K562 (cell line): Measurements from ENCODE around the gene NBEAL2. TPM values are rescaled to one million over a fixed set of nuclear protein-coding genes. Genes with fewer than 3 reads are reported as not detected.

Experiments
- AFF1 ChIP-seq, 2 experiments: fragments of 450-650 bp; IDR thresholded peaks; 2 replicates each; pipeline ENCODE4 v1.6.1; 2018; ENCODE audit warnings: mild to moderate bottlenecking in 2 of 2, low read depth in 1 of 2; ENCODE audit not compliant: partially characterized antibody in 2 of 2
- BHLHE40 ChIP-seq: IDR thresholded peaks from 2 replicates; pipeline ENCODE4 v1.6.1; 2011; ENCODE audit warnings: low read length, improper control_type of control experiment
- CREM ChIP-seq: IDR thresholded peaks from 2 replicates; pipeline ENCODE4 v1.6.1; 2014; ENCODE audit warnings: antibody characterized with exemption, low read depth
- EGR1 ChIP-seq: fragments of 450-650 bp; conservative IDR thresholded peaks from 2 replicates; pipeline ENCODE4 v1.6.1; 2017; ENCODE audit warnings: mild to moderate bottlenecking
- ELF1 ChIP-seq: fragments of 200-800 bp; sonication (Bioruptor generic); IDR thresholded peaks from 2 replicates; pipeline ENCODE4 v1.6.1; 2016; ENCODE audit warnings: missing genetic modification characterization, missing compliant biosample characterization
- GABPB1 ChIP-seq: sonication (generic); formaldehyde crosslinking; IDR thresholded peaks from 2 replicates; pipeline ENCODE4 v1.8.0; 2022; ENCODE audit warnings: mild to moderate bottlenecking, missing genetic modification reagents
- GTF2B ChIP-seq: IDR thresholded peaks from 2 replicates; pipeline ENCODE4 v1.6.1; 2011; ENCODE audit not compliant: insufficient read length; ENCODE audit errors: extremely low read depth
- HES1 ChIP-seq: fragments of 450-650 bp; IDR thresholded peaks from 2 replicates; pipeline ENCODE4 v1.6.1; 2016; ENCODE audit warnings: low read depth, mild to moderate bottlenecking, moderate library complexity
- LEF1 ChIP-seq: fragments of 450-650 bp; IDR thresholded peaks from 2 replicates; pipeline ENCODE4 v1.6.1; 2016; ENCODE audit warnings: mild to moderate bottlenecking
- MAFG ChIP-seq: fragments of 450-650 bp; conservative IDR thresholded peaks from 2 replicates; pipeline ENCODE4 v1.6.1; 2016; ENCODE audit warnings: missing genetic modification characterization, missing compliant biosample characterization
- MTA2 ChIP-seq: fragments of 450-650 bp; IDR thresholded peaks from 2 replicates; pipeline ENCODE4 v1.6.1; 2016; ENCODE audit warnings: low read depth
- NFRKB ChIP-seq: fragments of 450-650 bp; IDR thresholded peaks from 2 replicates; pipeline ENCODE4 v1.6.1; 2016; ENCODE audit warnings: low read depth
- RAD21 ChIP-seq, 2 experiments: fragments of 250-450 bp in 1 of 2; fragments of 450-650 bp in 1 of 2; sonication (Bioruptor Pico) in 1 of 2; formaldehyde crosslinking in 1 of 2; IDR thresholded peaks in 1 of 2; conservative IDR thresholded peaks in 1 of 2; 2 replicates each; pipeline versions ENCODE4 v1.4.0 to v1.8.0; 2020 to 2022; ENCODE audit warnings: mild to moderate bottlenecking in 2 of 2, moderate library complexity in 1 of 2
- SRSF1 ChIP-seq: fragments of 200-400 bp; formaldehyde crosslinking; IDR thresholded peaks from 2 replicates; pipeline ENCODE4 v1.6.1; 2017; ENCODE audit warnings: mild to moderate bottlenecking, low read depth, low read length, moderate library complexity
- VEZF1 ChIP-seq: fragments of 200-800 bp; sonication (Bioruptor generic); IDR thresholded peaks from 2 replicates; pipeline ENCODE4 v1.6.1; 2017; ENCODE audit warnings: missing genetic modification characterization, missing compliant biosample characterization
- ZC3H4 ChIP-seq: sonication (generic); formaldehyde crosslinking; IDR thresholded peaks from 2 replicates; pipeline ENCODE4 v1.9.0; 2021; ENCODE audit warnings: missing genetic modification reagents, borderline replicate concordance
- ZEB2 ChIP-seq: fragments of 450-650 bp; IDR thresholded peaks from 2 replicates; pipeline ENCODE4 v1.6.1; 2016
- ZHX1 ChIP-seq: fragments of 150-350 bp; conservative IDR thresholded peaks from 2 replicates; pipeline ENCODE4 v1.6.1; 2014; ENCODE audit warnings: low read length
- ZNF766 ChIP-seq: fragments of 200-800 bp; sonication (Bioruptor generic); conservative IDR thresholded peaks from 2 replicates; pipeline ENCODE4 v1.6.1; 2016; ENCODE audit warnings: missing genetic modification characterization, missing compliant biosample characterization
- polyA plus RNA-seq, 8 experiments: library from polyadenylated mRNA; depleted of rRNA in 4 of 8; stranded (reverse) in 5 of 8; unstranded in 3 of 8; fragments of >200 nt; fragmentation: Nextera tagmentation in 2 of 8; fragmentation: Illumina TruSeq in 1 of 8; extraction: Ambion mirVana in 2 of 8; extraction: Trizol in 1 of 8; gene quantifications; 2 replicates each; pipeline versions ENCODE4 v1.2.1 to v1.2.3, GENCODE V29; 2011 to 2014; ENCODE audit warnings: inconsistent platforms in 1 of 8, missing spikeins in 1 of 8
- total RNA-seq, 7 experiments: library from RNA; depleted of rRNA in 6 of 7; stranded (reverse); fragments of >200 nt in 6 of 7; fragmentation: Illumina TruSeq in 2 of 7; extraction: Trizol in 2 of 7; gene quantifications; 2 replicates each; pipeline versions ENCODE4 v1.2.1 to v1.2.3, GENCODE V29; 2011 to 2021; ENCODE audit warnings: low replicate concordance in 1 of 7

NBEAL2 gene
- total and polyA plus RNA-seq, 9 of the 15 experiments (the other 6 are each of a cell fraction or from before 2014, with no cell fraction given): 0.06 to 114 (median 29.6) TPM

GRCh38 chr3:47016934-47017435 is 37.5 kb downstream of the NBEAL2 start (continued):
- TF ChIP-seq AFF1 (IDR thresholded peaks at IDR 0.05; ENCODE audit: low read depth in 1 of 2, partially characterized antibody in 2 of 2) (peak in 1 of 2 experiments; percentile 18), ZHX1 (no peak), CREM (0 out of 2 replicates have a peak, but pooled peaks have one; percentile 15), VEZF1 (CRISPR knock-in tag) (peak; percentile 72; the same call in 1 of the 2 replicates), LEF1 (peak; percentile 91), BHLHE40 (peak; percentile 51), EGR1 (peak; percentile 80), ELF1 (tag) (peak; percentile 62), ZEB2 (peak; percentile 34; the same call in 1 of the 2 replicates), GTF2B (no peak), SRSF1 (no peak), GABPB1 (CRISPR knock-in tag) (peak; percentile 32; the same call in 1 of the 2 replicates), MTA2 (0 out of 2 replicates have a peak, but pooled peaks have one; percentile 45), HES1 (peak; percentile 90), NFRKB (no peak), RAD21 (CRISPR knock-in tag; conservative IDR thresholded peaks at IDR 0.05 in 1 of 2, IDR thresholded peaks at IDR 0.05 in 1 of 2) (0 out of 4 replicates have a peak, but pooled peaks of 1 of the 2 experiments have one; percentile 1), MAFG (tag) (peak; percentile 71), ZNF766 (CRISPR knock-in tag) (peak; percentile 62; the same call in 1 of the 2 replicates), ZC3H4 (CRISPR knock-in tag) (no peak)
